ENCODE data around the gene AGMO.
"Not testable (repeated sequence)": the region's sequence is repeated elsewhere in the genome, so short reads cannot be mapped to it uniquely, and the experiment has no call there.

AGMO gene

DNA sequence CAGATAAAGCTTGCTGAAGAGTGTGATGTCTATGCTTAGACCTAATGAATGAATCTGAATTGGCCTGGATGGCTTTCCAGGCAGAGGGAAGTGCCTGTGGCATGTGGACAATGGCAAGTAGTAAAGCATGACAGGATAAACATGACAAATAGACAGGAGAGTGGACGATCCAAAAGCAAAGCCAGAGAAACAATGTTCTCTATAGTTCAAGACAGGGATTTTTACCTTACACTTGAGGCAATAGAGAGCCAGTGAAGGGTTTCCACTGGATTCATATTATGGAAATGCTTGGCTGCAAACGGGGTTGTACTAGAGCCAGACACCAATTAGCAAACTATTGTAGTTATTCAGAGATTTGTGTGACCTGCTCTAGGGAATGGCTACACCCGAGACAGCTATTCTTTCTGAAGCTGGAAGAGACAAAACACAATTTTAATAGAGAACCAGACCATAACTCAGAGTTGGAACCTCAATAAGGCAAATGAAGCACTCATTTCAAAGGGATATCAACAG is 2.3 kb downstream of the AGMO start:
- DNase-seq (ENCODE audit: low read depth) = no peak

DNA sequence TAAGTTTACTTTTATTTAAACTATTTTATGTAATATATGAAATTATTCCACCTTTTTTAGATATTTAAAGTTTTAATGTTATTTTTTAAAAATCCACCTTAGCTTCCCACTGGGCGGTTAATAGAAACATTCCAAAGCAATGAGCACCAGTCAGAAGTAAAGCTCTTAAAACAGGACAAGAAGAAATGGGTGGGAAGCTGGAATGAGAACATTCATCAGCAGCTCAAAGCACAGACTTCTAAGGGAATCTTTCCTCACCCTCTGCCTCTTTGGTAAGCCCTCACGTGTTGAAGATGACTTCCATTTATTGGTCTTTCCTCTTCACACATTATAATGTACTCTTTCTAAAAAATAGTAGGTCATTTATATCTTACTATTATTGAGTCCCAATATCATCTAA is 3.1 kb downstream of the AGMO start:
- no peak for DNase-seq (ENCODE audit: low read depth)

DNA sequence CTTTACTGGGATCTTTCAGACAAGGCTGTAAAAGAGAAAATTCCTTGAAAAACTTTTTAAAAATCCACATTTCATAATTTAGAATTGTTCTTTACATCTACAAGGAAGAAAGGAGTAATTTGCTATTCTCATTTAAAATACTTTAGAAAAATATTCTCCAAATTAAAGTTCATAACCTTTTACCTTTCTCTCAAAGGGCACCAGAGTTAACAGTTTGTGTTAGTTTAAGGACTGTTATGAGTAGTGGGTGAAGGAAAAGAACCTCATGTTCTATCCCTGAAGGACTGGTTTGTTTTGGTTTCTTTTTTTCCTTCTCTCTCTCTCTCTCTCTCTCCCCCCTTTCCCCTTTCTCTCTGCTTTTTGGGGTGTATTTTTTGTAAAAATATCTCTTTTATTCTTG is 4.1 kb downstream of the AGMO start:
- no peak for DNase-seq (ENCODE audit: low read depth)

DNA sequence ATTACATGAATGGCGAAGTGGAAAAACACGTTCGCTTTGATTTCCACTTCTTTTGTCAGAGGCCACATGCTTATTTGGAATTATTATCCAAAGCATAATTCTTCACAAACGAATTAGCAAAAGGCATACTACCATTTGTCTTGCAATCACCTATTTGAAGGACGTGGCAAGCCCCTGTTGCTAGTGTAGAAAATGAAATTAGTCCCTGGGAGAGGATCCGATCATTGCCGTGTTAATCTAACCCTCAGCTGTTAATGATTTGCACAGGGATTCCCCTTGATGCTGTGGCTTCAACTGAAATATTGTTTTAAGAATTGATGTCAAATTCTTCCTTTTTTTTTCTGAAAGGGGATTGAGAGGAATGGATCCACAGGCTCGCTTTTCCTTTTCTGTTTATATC is 4.6 kb downstream of the AGMO start:
- DNase-seq (ENCODE audit: low read depth) = no peak

DNA sequence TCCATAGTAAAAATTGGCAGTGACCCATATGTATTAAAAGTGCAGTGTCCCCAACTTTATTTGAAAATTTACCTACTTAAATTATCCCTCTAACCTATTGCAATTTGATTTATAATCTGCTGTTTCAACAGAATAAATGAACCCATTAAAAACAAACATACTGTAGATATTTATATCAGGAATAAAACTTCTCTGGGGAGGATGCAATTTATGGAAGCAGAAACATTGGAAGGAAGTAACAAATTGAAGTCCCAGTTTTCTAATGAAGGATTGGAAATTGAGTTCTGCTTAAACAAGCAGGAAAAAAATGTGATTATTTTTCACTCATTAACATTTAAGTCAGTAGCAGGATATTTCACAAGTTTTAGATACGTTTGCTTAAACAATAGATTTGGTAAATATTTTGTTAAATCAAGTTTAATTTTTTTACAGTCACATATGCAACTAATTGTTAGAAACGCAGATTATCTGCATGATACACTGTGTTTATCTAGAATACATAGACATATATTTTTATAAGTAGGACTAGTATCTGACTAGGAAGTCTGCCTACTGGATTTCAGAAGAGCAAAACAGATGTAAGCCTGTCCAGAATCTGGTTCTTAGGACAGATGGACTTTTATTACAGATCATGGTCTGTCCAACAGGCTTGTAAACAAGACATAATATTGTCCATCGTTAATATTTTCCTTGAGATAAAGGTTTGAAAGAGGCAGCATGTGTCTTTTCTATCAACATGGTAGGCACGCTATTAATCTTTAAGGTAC is 5.3 kb downstream of the AGMO start:
- no peak for DNase-seq (ENCODE audit: low read depth)

DNA sequence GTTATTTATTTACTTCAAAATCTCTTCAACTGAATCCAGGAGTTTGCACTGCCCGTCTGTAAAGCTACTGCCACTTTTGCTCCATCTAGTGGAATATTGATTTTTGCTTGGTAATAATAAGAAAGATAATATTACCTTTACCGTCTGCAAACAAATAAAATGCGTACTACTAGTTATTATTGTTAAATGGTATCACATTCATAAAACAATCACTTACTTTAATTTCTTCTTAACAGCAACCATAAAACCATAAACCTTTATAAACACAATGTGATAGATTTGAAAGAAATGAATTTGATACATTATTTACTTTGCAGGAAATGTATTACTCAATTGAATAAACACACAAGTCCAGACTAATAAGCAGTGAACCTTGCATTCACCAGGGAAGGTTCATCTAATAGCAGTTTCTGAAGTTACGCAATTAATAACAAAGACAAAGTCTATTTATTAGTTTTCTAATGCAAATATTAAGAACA is 6.4 kb downstream of the AGMO start:
- peak; percentile 24 for DNase-seq (ENCODE audit: low read depth)

DNA sequence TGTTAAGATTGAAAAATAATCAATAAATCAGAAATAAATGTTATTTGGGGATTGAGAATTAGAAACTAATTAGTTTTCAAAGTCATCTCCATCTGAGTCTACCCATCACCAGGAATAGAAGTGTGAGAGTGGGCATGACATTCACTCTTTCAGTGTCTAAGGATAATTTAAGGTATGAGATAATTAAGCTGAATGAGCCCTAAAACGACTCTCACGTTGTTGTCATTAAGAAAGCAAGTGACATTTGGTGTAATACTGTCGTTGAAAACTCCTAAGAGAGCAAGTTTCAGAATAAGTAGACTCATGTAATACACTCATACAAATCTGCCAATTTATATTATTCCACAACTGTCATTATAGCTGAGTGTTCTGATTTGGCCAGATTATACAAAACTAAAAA is 7.1 kb downstream of the AGMO start:
- no peak for DNase-seq (ENCODE audit: low read depth)

DNA sequence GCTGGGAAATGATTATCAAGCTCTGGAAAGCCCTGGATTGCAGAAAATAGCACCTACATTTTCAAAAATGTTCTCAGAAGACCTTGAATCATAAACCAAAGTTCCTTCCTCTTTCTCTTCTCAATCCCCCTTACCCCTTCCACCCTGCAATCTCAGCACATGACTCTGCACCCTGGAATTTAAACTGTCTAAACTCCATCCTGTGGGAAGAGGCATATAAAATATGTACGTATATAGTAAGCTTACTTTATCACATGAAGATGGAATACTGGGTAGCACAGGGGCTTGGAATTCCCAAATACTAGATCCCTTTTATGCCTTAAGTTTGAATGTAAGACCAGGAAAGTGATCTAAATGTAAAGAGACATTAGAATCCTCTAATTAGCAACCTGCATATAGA is 7.7 kb downstream of the AGMO start:
- DNase-seq (ENCODE audit: low read depth) = no peak

DNA sequence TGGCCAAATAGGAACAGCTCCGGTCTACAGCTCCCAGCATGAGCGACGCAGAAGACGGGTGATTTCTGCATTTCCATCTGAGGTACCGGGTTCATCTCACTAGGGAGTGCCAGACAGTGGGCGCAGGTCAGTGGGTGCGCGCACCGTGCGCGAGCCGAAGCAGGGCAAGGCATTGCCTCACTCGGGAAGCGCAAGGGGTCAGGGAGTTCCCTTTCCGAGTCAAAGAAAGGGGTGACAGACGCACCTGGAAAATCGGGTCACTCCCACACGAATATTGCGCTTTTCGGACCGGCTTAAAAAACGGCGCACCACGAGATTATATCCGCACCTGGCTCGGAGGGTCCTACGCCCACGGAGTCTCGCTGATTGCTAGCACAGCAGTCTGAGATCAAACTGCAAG is 14.5 kb downstream of the AGMO start:
- DNase-seq (ENCODE audit: low read depth) = not testable (repeated sequence)

DNA sequence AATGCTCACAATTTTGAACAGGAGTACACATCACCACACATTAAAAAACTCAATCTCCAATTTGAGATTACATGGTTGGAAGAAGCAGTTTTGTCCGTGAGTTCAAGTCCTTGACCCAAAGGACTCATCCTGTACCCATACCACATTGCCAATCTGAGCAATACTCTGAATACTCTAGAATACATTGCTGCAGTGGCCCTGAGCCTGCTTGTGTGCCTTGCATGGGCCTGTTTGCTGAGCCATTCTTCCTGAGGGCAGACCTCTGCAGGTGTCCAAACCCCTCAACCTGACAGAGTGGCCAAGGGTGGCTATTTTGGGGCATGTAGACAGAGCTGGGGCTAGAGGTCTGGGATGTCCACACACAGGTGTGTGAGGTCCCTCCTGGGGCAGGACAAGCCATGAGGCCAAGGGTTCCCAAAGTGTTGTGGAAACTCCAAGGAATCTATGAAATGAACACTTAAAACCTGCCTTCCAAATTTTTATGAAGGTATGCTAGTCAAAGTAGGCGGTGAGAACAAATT is 15.5 kb downstream of the AGMO start:
- DNase-seq (ENCODE audit: low read depth) = no peak

DNA sequence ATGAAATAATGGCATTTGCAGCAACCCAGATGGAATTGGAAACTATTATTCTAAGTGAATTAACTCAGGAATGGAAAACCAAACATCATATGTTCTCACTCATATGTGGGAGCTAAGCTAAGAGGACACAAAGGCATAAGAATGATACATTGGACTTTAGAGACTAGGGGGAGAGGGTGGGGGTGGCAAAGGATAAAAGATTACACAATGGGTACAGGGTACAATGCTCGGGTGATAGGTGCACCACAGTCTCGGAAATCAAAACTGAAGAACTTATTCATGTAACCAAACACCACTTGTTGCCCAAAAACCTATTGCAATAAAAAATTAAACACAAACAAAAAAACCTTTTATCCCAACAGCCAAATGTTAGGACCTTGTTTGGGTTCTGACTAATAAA is 17.8 kb downstream of the AGMO start:
- DNase-seq (ENCODE audit: low read depth) = no peak

DNA sequence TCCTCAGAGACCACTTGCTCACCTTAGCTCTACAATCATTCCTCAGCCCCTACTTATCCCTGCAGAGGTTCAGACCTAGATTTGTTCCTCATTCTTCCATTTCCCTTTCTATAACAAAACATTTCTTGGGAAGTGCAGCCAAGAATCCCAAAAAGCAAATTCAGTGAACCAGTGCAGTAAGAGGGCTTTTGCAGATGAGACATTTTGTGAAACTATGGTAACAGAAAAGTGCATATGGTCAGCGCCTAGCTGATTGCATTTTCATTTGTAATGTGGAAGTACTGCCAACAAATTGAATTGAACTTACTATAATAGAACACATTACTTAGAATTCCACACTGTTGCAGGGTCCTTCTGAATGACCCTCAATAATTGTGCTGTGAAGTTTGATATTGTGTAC is 18.6 kb downstream of the AGMO start:
- no peak for DNase-seq (ENCODE audit: low read depth)

DNA sequence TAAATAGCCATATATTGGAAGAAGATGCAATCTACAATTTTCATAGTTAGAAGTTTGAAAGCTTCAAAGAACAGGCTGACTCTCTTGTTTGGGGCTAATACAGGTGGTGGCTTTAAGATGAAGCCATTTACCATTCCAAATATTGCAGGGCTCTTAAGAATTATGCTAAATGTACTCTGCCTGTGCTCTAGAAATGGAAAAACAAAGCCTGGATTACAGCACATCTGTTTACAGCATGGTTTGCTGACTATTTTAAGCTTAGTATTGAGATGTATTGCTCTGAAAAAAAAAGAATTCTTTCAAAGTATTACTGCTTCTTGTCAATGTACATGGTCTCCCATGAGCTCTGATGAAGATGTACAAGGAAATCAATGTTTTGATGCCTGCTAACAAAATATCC is 34.2 kb downstream of the AGMO start:
- DNase-seq (ENCODE audit: low read depth) = no peak

DNA sequence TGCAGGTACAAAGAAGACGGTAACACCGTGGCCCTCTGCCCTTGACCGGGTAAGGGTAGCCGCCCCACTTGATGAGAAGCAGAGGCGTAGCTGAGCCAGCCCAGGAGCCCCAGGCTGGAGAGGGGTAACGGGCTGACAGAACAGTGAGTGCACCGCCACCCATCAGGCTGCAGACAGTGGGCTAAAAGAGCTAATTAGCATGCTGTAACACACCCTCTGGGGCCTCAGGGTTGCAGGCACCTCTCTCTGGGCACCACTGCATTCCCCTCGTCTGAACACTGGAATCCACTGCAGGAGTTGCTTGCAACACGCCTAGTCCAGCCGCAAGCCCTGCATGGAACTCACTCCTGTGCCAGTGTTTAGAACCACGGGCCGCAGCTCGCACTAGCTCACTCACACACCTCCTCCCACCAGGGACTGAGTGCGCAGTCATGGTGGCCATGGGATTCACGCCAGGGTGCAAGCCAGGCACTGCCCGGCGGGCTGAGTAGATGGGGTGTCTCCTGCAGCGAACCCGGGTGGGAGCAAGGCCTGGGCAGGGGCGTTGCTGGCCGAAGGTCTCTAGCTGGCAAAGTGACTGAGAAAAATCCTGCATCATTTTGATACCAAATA is 36.1 kb downstream of the AGMO start:
- no peak for DNase-seq (ENCODE audit: low read depth)

DNA sequence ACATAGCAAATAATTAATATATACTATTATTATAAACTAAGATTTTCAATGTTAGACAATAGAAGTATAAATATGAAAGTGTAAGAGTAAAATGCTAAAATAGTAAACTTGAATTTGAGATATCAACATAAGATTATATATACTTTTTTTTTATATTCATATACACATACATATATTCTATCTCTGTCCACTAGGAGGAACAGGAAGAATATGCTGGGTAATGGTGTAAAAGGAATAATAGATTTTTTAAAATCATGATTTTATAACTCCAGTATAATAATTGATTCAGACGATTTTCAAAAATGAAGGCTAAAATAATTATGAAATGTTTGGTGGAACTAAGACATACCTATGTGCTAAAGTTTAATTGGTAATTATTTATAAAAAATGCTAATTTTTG is 37.7 kb downstream of the AGMO start:
- no peak for DNase-seq (ENCODE audit: low read depth)

DNA sequence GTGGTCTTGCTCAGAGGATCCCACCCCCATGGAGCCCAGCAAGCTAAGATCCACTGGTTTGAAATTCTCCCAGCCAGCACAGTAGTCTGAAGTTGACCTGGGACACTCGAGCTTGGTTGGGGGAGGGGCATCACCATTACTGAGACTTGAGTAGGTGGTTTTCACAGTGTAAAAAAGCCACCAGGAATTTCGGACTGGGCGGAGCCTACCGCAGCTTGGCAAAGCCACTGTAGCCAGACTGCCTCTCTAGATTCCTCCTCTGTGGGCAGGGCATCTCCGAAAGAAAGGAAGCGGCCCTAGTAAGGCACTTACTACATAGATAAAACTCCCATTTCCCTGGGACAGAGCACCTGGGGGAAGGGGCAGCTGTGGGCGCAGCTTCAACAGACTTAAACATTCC is 44.0 kb downstream of the AGMO start:
- not testable (repeated sequence) for DNase-seq (ENCODE audit: low read depth)

DNA sequence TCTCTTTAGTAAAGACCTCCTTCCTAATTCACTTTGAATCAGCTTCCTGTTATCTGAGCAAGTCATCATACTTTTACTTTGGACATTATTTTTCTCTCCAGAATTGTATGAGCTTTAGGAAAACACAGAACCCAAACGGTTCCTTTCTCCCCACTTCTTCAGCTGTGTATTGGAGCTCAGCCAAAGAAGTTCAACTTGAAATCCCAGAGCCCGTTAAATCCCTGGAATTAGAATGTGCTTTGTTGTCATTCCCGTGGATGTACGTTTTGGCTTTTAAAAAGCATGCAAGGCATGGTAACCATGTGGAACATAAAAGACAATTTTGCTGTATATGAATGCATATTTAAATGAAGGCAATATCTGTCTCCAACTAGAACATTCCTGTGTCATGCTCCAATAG is 46.6 kb downstream of the AGMO start:
- no peak for DNase-seq (ENCODE audit: low read depth)

DNA sequence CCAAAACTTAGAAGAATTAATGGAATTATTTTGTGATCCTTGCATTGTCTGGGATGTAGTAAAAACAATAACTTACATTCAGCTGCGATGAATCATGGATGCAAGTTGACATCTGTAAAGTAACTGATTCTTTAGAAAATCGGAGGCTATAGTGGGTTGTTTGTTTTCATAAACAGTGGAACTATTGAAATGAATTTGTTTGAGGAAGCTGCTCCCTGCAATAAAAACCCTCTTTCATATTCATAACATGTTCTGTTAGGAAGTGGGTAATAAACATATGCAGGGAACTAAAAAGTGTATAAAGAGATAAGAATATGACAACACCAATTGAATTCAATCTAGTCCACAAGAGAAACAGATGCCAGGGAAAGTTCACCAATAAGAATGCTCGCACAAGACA is 53.6 kb downstream of the AGMO start:
- no peak for DNase-seq (ENCODE audit: low read depth)

DNA sequence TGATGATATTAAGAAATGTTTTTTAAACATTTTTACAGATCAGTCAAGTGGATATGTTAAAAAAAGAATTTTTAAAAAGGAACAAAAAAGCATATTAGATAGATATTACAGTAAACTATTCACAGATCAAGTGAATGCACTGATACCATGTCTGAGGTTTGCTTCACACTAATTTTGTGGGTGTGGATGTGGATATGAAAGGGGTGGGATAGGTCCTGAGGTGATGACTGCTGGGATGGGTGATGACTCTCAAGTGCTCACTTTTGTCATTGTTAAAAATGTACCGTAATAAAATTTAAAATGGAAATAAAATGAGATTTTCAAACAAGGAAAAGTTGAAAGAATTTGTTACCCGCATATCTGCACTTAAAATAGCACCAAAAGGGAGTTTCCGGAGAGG is 54.1 kb downstream of the AGMO start:
- DNase-seq (ENCODE audit: low read depth) = no peak

DNA sequence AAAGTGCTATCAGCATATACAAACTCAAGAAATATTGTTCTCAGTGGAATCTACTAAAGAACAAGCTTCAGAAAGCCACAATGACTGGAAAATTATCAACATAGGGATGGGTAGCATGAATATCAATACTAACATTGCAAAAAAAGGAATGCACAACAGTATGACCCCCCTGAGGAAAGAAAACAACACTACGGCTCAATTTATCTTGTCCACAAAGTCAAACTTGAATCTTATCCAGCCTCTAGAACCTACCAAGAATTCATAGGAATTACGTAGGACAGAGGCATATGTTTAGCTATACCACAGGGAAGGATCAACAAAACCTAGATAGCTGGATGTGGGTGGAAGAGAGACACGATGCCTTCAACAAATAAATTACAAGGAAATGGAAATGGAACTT is 54.6 kb downstream of the AGMO start:
- DNase-seq (ENCODE audit: low read depth) = no peak

DNA sequence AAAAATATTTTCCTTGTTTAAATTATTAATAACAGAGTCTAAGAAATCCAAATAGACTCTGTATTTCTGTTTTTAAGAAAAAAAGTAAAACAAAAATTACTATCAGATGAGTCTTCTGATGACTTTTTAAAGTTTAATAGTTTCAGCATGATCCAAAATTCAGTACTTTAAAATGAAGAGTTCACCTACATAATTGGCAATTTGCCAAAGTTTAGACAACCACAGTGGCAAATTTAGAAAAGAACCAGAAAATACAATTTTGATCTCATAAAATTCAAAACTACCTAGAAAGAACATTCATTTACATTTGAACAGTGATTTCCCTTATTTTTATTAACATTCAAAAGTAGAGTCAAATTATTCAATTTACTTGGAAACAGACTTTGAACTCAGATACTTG is 56.1 kb downstream of the AGMO start:
- no peak for DNase-seq (ENCODE audit: low read depth)

DNA sequence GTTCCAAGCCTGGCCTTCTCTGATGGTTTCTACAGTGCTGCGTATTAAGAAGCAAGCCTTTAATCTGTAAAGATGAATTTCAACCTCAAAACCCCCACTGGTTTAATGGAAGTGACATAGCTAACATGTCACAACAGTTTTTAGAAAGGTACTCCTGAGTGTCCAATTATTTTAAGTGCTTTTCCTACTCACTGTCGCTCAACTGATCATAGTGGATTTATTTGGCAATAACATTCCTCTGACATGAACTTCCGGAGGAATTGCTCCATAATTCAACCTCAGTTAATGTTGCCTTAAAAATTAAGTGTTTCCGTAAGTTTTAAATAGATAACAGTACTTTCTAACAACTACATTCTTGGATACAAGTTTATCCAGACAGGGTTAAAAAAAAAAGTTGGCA is 57.5 kb downstream of the AGMO start:
- DNase-seq (ENCODE audit: low read depth) = no peak

DNA sequence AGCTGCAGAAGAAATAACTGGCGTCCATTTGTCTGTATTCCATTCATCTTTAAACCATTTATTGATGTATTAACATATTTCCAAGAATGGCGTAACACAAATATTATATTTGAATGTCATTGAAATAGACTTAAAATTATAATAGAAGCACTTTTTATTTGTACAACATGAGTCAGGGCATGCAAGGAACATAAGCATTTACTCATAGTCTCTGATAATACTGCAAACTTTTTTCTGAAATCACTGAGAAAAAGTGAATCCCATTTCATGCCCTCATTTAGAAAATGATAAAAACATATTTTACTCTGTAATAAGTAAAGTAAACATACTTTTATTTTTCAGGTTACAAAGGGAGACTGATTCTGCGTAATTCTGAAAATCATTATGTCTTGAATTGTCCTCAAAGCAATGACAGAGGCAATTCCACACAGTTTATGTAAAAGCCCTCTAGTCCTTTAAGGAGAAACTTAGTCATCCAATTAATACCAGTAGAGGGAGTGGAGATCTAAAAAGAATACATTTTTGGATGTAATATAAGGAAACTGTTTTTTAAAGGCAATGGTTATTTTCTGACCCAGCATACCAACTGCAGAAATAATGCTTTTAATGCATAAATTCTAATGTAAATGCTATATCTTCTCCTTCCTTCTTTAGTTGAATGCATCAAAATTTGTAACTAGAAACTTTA is 58.1 kb downstream of the AGMO start:
- peak; percentile 33 for DNase-seq (ENCODE audit: low read depth)

All from fibroblast of gingiva (primary cell).